GM21619 (cell line): ENCODE measurements around the gene MAMDC2.

ENCODE experiments used
- ATAC-seq: cut with Tn5 transposase; IDR thresholded peaks from one replicate; pipeline ENCODE4 v1.9.1; 2021; ENCODE audit not compliant: unreplicated experiment

MAMDC2 gene

GRCh38 chr9:70064496-70064895 lies 20.8 kb downstream of the MAMDC2 start:
- ATAC-seq: no peak

- ATAC-seq: no peak
These were observed 21.9 kb downstream of the MAMDC2 start for GRCh38 chr9:70065572-70065971.

- ATAC-seq: no peak
These were observed 22.8 kb downstream of the MAMDC2 start for GRCh38 chr9:70066418-70066817.

GRCh38 chr9:70066874-70067273 lies 23.2 kb downstream of the MAMDC2 start:
- ATAC-seq: no peak

GRCh38 chr9:70069704-70070103 lies 26.1 kb downstream of the MAMDC2 start:
- no peak for ATAC-seq

GRCh38 chr9:70073193-70073592 lies 29.5 kb downstream of the MAMDC2 start:
- no peak for ATAC-seq

GRCh38 chr9:70073756-70074155 lies 30.1 kb downstream of the MAMDC2 start:
- ATAC-seq: no peak

GRCh38 chr9:70076678-70077077 lies 33.0 kb downstream of the MAMDC2 start:
- ATAC-seq: no peak

GRCh38 chr9:70079417-70080037 lies 35.9 kb downstream of the MAMDC2 start:
- ATAC-seq: no peak

- ATAC-seq: no peak
These were observed 37.0 kb downstream of the MAMDC2 start for GRCh38 chr9:70080481-70081119.

GRCh38 chr9:70081120-70081495 lies 37.5 kb downstream of the MAMDC2 start:
- ATAC-seq: no peak

- no peak for ATAC-seq
These were observed 39.8 kb downstream of the MAMDC2 start for GRCh38 chr9:70083429-70083828.

- no peak for ATAC-seq
These were observed 41.6 kb downstream of the MAMDC2 start for GRCh38 chr9:70085241-70085640.

GRCh38 chr9:70091103-70091502 lies 47.5 kb downstream of the MAMDC2 start:
- ATAC-seq: no peak

GRCh38 chr9:70091572-70091971 lies 47.9 kb downstream of the MAMDC2 start:
- no peak for ATAC-seq

- ATAC-seq: no peak
These were observed 48.5 kb downstream of the MAMDC2 start for GRCh38 chr9:70092190-70092589.

GRCh38 chr9:70093095-70093494 lies 49.4 kb downstream of the MAMDC2 start:
- no peak for ATAC-seq

- no peak for ATAC-seq
These were observed 50.3 kb downstream of the MAMDC2 start for GRCh38 chr9:70093944-70094343.

- ATAC-seq: no peak
These were observed 51.1 kb downstream of the MAMDC2 start for GRCh38 chr9:70094747-70095146.

- ATAC-seq: no peak
These were observed 53.5 kb downstream of the MAMDC2 start for GRCh38 chr9:70097187-70097586.

- ATAC-seq: no peak
These were observed 56.7 kb downstream of the MAMDC2 start for GRCh38 chr9:70100362-70100761.

GRCh38 chr9:70101265-70101664 lies 57.6 kb downstream of the MAMDC2 start:
- ATAC-seq: no peak

GRCh38 chr9:70105147-70105546 lies 61.5 kb downstream of the MAMDC2 start:
- ATAC-seq: no peak
